ENCODE results near the gene ZNRD2. TPM values are rescaled to one million over a fixed set of nuclear protein-coding genes. Genes with fewer than 3 reads are reported as not detected.

ZNRD2 gene
- total RNA-seq, 1 donor from 2014 or later, result 94.6 TPM

DNA sequence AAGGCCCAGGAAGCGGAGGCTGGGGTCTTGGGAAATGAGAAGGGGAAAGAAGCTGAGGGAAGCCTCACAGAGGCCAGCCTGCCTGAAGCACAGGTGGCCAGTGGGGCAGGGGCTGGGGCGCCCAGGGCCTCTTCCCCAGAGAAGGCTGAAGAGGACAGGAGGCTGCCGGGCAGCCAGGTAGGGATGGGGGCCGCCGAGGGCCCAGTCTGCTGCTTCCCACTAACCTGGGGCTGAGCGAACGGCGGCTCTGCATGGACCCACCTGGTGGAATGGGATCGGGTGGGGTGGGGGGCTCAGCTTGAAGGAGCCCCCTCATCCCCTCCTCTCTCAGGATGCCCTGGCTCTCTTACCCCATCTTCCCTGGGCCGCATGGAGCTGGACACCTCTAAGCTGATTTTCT is 13.3 kb downstream of the ZNRD2 start:
- no peak overlapping the region for H3K4me3 Mint-ChIP-seq
- H3K36me3 Mint-ChIP-seq (ENCODE audit: low read depth), result peaks cover 46% of the 10 kb centered on the region
- no peaks in the 10 kb centered on the region for H3K9me3 Mint-ChIP-seq
- intact Hi-C loops (cut with micrococcal nuclease), result no loop called here
- H3K27ac Mint-ChIP-seq, result peak overlapping the region; percentile 22
- H3K27me3 Mint-ChIP-seq (ENCODE audit: insufficient read depth), result peaks cover 1% of the 10 kb centered on the region
- H3K4me1 Mint-ChIP-seq (ENCODE audit: low read depth), result peaks cover 39% of the 10 kb centered on the region
- DNase-seq (ENCODE audit: low spot score), result no peak

- Mint-ChIP-seq H3K27ac (no peak overlapping the region), H3K9me3 (no peaks in the 10 kb centered on the region), H3K4me1 (ENCODE audit: low read depth) (peaks cover 42% of the 10 kb centered on the region), H3K4me3 (no peak overlapping the region), H3K27me3 (ENCODE audit: insufficient read depth) (peaks cover 1% of the 10 kb centered on the region), H3K36me3 (ENCODE audit: low read depth) (peaks cover 49% of the 10 kb centered on the region)
- DNase-seq (ENCODE audit: low spot score), result no peak
- intact Hi-C loops (cut with micrococcal nuclease), result no loop called here
Measured at GRCh38 chr11:65584106-65584505, 13.8 kb downstream of the ZNRD2 start.

GRCh38 chr11:65584723-65585171 is 14.5 kb downstream of the ZNRD2 start:
- Mint-ChIP-seq H3K4me3 (no peak overlapping the region), H3K36me3 (ENCODE audit: low read depth) (peaks cover 51% of the 10 kb centered on the region), H3K4me1 (ENCODE audit: low read depth) (peaks cover 43% of the 10 kb centered on the region), H3K9me3 (no peaks in the 10 kb centered on the region), H3K27ac (peak overlapping the region; percentile 21), H3K27me3 (ENCODE audit: insufficient read depth) (peaks cover 1% of the 10 kb centered on the region)
- DNase-seq (ENCODE audit: low spot score), result no peak
- intact Hi-C loops (cut with micrococcal nuclease), result no loop called here

DNA sequence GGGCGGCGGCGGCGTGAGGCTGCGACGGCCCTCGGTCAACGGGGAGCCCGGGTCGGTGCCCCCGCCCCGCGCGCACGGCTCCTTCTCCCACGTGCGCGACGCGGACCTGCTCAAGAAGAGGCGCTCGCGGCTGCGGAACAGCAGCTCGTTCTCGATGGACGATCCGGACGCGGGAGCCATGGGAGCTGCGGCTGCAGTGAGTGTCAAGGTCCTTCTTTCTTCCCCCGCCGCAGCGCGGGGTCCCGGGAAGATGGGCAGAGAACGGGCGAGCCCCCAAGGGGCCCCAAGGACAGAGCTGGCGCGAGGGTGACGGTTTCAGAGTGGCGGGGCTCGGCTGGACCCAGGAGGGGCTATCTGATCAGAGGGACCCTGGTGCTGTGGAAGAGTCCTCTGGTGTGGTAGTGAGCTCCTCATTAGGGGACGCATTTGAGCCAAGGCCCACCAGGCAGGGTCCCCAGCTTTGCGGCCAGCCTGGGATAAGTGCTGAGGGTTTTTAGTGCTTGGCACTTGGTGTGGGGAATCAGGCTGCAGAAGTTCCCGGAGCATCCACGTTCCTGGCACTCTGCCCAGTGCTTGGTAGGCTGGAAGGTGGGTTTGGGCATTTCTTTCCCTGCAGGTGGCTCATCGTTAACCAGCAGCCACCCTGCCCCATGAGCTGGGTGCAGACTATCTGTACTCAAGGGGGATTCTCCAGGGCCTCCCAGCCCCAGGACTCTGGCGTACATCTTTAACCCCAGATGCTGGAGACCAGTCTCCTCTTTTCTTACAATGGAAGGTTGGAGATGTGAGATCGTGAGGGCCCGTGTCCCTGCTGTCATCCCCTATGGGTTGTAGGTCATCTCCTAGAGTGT is 15.3 kb downstream of the ZNRD2 start:
- H3K36me3 Mint-ChIP-seq (ENCODE audit: low read depth), result peaks cover 51% of the 10 kb centered on the region

DNA sequence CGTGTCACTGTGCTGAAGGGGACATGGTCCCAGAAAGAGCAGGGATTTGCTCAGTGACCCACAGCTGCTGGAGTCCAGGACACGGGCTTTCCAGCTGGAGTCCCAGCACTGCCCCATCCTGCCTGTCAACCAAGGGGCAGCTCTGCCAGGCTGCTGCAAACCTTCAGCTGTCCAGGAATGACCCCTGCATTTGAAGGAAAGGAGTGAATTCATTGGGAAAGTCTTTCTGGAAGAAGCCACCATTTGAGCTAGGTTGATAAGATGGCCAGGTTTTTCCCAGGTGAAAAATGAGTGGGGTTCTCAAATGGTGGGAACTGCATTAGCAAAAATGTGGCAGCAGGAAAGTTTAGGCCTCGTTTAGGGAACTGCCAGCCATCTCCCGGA is 16.0 kb downstream of the ZNRD2 start:
- peaks cover 53% of the 10 kb centered on the region for H3K36me3 Mint-ChIP-seq (ENCODE audit: low read depth)
- peak overlapping the region; percentile 63 for H3K27ac Mint-ChIP-seq
- H3K4me3 Mint-ChIP-seq, result peak overlapping the region; percentile 22
- no peak for DNase-seq (ENCODE audit: low spot score)
- no peaks in the 10 kb centered on the region for H3K9me3 Mint-ChIP-seq
- H3K27me3 Mint-ChIP-seq (ENCODE audit: insufficient read depth), result peaks cover 1% of the 10 kb centered on the region
- H3K4me1 Mint-ChIP-seq (ENCODE audit: low read depth), result peaks cover 43% of the 10 kb centered on the region
- intact Hi-C loops (cut with micrococcal nuclease), result no loop called here

More for the DNA sequence above, 15.3 kb downstream of the ZNRD2 start:
- Mint-ChIP-seq H3K4me3 (peak overlapping the region; percentile 22), H3K9me3 (no peaks in the 10 kb centered on the region), H3K27ac (peak overlapping the region; percentile 63), H3K4me1 (ENCODE audit: low read depth) (peaks cover 43% of the 10 kb centered on the region), H3K27me3 (ENCODE audit: insufficient read depth) (peaks cover 1% of the 10 kb centered on the region)
- intact Hi-C loops (cut with micrococcal nuclease), result no loop called here
- no peak for DNase-seq (ENCODE audit: low spot score)

GRCh38 chr11:65586676-65587075 is 16.4 kb downstream of the ZNRD2 start:
- intact Hi-C loops (cut with micrococcal nuclease), result no loop called here
- peak overlapping the region; percentile 22 for H3K4me3 Mint-ChIP-seq
- no peaks in the 10 kb centered on the region for H3K27me3 Mint-ChIP-seq (ENCODE audit: insufficient read depth)
- H3K4me1 Mint-ChIP-seq (ENCODE audit: low read depth), result peaks cover 43% of the 10 kb centered on the region
- no peak for DNase-seq (ENCODE audit: low spot score)
- peak overlapping the region; percentile 63 for H3K27ac Mint-ChIP-seq
- no peaks in the 10 kb centered on the region for H3K9me3 Mint-ChIP-seq
- peaks cover 53% of the 10 kb centered on the region for H3K36me3 Mint-ChIP-seq (ENCODE audit: low read depth)

GRCh38 chr11:65588199-65589054 is 18.1 kb downstream of the ZNRD2 start:
- Mint-ChIP-seq H3K4me1 (ENCODE audit: low read depth) (peaks cover 31% of the 10 kb centered on the region), H3K9me3 (no peaks in the 10 kb centered on the region), H3K27me3 (ENCODE audit: insufficient read depth) (no peaks in the 10 kb centered on the region), H3K4me3 (peak overlapping the region; percentile 66), H3K27ac (peak overlapping the region; percentile 94), H3K36me3 (ENCODE audit: low read depth) (peaks cover 40% of the 10 kb centered on the region)
- DNase-seq (ENCODE audit: low spot score), result peak; percentile 67
- intact Hi-C loops (cut with micrococcal nuclease), result loop anchor here (1.0 kb wide), 5 partner anchors 13 to 206 kb away; partner anchors contain the start of genes PCNX3 and SLC25A45

DNA sequence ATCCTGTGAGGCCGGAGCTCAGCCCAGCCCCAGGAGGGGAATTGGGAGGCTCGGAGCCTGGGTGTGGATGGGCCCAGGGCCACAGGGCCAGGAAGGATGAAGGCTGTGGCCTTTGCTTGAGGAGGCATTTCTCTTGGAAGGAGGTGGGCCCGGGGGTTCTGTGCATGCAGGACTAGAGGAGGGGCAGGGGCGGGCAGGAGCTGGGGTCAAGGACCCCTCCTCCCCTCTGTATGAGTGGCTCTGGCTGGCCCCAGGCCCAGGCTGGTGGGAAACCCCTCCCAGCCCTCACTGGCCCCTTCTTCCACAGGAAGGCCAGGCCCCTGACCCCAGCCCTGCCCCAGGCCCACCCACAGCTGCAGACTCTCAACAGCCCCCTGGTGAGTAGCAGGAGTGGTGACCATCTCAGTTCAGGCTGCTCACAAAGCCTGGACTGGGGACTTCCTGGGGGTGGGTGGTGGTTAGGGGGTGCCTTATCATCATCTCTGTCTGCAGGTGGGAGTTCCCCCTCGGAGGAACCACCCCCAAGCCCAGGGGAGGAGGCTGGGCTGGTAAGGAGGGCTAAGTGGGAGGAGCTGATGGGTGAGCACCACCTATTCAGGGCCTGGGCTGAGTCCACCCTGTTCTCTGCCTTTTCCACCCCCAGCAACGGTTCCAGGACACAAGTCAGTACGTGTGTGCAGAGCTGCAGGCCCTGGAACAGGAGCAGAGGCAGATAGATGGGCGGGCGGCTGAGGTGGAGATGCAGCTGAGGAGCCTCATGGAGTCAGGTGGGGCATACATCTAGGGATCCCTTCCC is 19.4 kb downstream of the ZNRD2 start:
- peaks cover 33% of the 10 kb centered on the region for H3K36me3 Mint-ChIP-seq (ENCODE audit: low read depth)
- DNase-seq (ENCODE audit: low spot score), result no peak
- H3K4me1 Mint-ChIP-seq (ENCODE audit: low read depth), result peaks cover 31% of the 10 kb centered on the region

DNA sequence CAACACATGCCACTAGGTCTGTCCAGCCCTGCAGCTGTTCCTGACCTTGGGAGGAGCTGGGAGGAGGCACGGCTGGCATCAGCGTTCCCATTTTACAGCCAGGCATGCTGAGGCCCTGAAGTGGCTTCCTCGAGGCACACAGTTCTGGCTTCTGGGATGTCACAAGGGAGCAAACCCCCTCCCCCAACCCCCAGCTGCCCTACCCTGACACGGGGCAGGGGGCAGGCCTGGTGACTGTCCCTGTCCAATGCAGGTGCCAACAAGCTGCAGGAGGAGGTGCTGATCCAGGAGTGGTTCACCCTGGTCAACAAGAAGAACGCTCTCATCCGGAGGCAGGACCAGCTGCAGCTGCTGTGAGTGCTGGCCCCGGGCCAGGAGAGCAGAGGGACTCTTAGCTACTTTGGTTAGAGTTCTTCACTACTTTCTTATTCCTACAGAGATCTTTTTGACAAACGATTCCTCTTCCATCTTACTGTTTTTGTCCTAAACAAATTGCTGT is 20.0 kb downstream of the ZNRD2 start:
- Mint-ChIP-seq H3K4me3 (no peak overlapping the region), H3K27ac (peak overlapping the region; percentile 2), H3K9me3 (no peaks in the 10 kb centered on the region), H3K27me3 (ENCODE audit: insufficient read depth) (no peaks in the 10 kb centered on the region), H3K4me1 (ENCODE audit: low read depth) (peaks cover 37% of the 10 kb centered on the region), H3K36me3 (ENCODE audit: low read depth) (peaks cover 33% of the 10 kb centered on the region)
- intact Hi-C loops (cut with micrococcal nuclease), result no loop called here
- DNase-seq (ENCODE audit: low spot score), result no peak

More for the DNA sequence above, 19.4 kb downstream of the ZNRD2 start:
- Mint-ChIP-seq H3K9me3 (no peaks in the 10 kb centered on the region), H3K27ac (peak overlapping the region; percentile 94), H3K27me3 (ENCODE audit: insufficient read depth) (no peaks in the 10 kb centered on the region), H3K4me3 (no peak overlapping the region)
- intact Hi-C loops (cut with micrococcal nuclease), result no loop called here

- DNase-seq (ENCODE audit: low spot score), result no peak
- H3K27ac Mint-ChIP-seq, result no peak overlapping the region
- no peak overlapping the region for H3K4me3 Mint-ChIP-seq
- no peaks in the 10 kb centered on the region for H3K27me3 Mint-ChIP-seq (ENCODE audit: insufficient read depth)
- peaks cover 35% of the 10 kb centered on the region for H3K4me1 Mint-ChIP-seq (ENCODE audit: low read depth)
- no peaks in the 10 kb centered on the region for H3K9me3 Mint-ChIP-seq
- H3K36me3 Mint-ChIP-seq (ENCODE audit: low read depth), result peaks cover 25% of the 10 kb centered on the region
- intact Hi-C loops (cut with micrococcal nuclease), result no loop called here
Measured at GRCh38 chr11:65591939-65592857, 21.9 kb downstream of the ZNRD2 start.

DNA sequence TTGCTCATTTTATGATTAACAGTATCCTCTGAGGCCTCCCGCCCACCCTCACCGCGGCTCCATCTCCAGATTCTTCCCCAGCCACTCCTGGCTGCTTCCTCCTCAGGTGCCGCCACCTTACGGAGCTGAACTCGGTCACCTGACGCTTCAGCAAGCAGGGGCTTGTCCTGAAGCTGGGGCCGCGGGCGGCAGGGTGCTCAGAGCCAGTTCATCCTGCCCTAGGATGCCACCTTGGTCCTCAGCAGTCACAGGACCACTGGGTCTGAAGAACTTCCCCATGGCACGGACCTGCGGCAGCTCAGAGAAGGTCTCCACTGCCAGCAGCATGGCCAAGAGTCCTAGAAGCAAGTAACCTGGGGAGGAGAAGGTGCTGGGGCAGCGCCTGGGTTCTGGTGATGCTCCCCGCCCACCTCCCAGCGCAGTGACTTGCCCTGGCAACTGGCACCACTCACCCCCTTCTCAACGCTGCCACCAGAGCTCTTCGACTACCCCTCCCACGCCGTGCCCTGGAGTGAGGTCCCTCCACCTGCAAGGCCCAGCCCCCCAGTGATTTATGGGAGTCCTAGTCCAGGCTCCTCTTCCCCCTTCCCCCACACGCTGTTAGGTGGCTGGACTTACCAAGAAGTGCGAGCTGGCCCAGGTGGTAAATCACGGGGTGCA is 22.7 kb downstream of the ZNRD2 start:
- no peak for DNase-seq (ENCODE audit: low spot score)
- H3K27ac Mint-ChIP-seq, result no peak overlapping the region
- no peak overlapping the region for H3K4me3 Mint-ChIP-seq
- H3K9me3 Mint-ChIP-seq, result no peaks in the 10 kb centered on the region
- peaks cover 27% of the 10 kb centered on the region for H3K4me1 Mint-ChIP-seq (ENCODE audit: low read depth)
- no peaks in the 10 kb centered on the region for H3K27me3 Mint-ChIP-seq (ENCODE audit: insufficient read depth)
- intact Hi-C loops (cut with micrococcal nuclease), result no loop called here
- peaks cover 24% of the 10 kb centered on the region for H3K36me3 Mint-ChIP-seq (ENCODE audit: low read depth)
